HEK293 (cell line): ENCODE measurements around the gene EML3.

Experiments
- BCL6B ChIP-seq: fragments of 450-650 bp; formaldehyde crosslinking; IDR thresholded peaks from 2 replicates; pipeline ENCODE4 v1.5.1; 2017; ENCODE audit warnings: missing biosample characterization, missing genetic modification characterization
- PBX3 ChIP-seq: sonication (generic); formaldehyde crosslinking; IDR thresholded peaks from 2 replicates; pipeline ENCODE4 v1.8.1; 2022; ENCODE audit warnings: mild to moderate bottlenecking, moderate library complexity, missing genetic modification reagents
- SALL2 ChIP-seq: fragments of 450-650 bp; formaldehyde crosslinking; IDR thresholded peaks from 2 replicates; pipeline ENCODE4 v1.5.0; 2017; ENCODE audit warnings: missing biosample characterization, mild to moderate bottlenecking, missing genetic modification characterization, borderline replicate concordance
- ZBTB20 ChIP-seq: fragments of 450-650 bp; formaldehyde crosslinking; IDR thresholded peaks from 2 replicates; pipeline ENCODE4 v1.5.1; 2016; ENCODE audit warnings: missing biosample characterization, missing genetic modification characterization
- ZFP41 ChIP-seq: fragments of 450-650 bp; formaldehyde crosslinking; IDR thresholded peaks from 2 replicates; pipeline ENCODE4 v1.5.1; 2016; ENCODE audit warnings: missing biosample characterization, missing genetic modification characterization, borderline replicate concordance
- ZNF169 ChIP-seq: fragments of 450-650 bp; formaldehyde crosslinking; IDR thresholded peaks from 2 replicates; pipeline ENCODE4 v1.5.1; 2016; ENCODE audit warnings: missing biosample characterization, missing genetic modification characterization
- ZNF221 ChIP-seq: fragments of 450-650 bp; formaldehyde crosslinking; IDR thresholded peaks from 2 replicates; pipeline ENCODE4 v1.5.1; 2017; ENCODE audit warnings: missing biosample characterization, missing genetic modification characterization, borderline replicate concordance
- ZNF280C ChIP-seq: fragments of 450-650 bp; formaldehyde crosslinking; IDR thresholded peaks from 2 replicates; pipeline ENCODE4 v1.5.1; 2016; ENCODE audit warnings: missing biosample characterization, missing genetic modification characterization
- ZNF292 ChIP-seq: fragments of 450-650 bp; formaldehyde crosslinking; IDR thresholded peaks from 2 replicates; pipeline ENCODE4 v1.5.1; 2016; ENCODE audit warnings: low read depth, missing biosample characterization, missing genetic modification characterization, borderline replicate concordance
- ZNF350 ChIP-seq: fragments of 450-650 bp; formaldehyde crosslinking; IDR thresholded peaks from 2 replicates; pipeline ENCODE4 v1.5.0; 2017; ENCODE audit warnings: missing biosample characterization, mild to moderate bottlenecking, missing genetic modification characterization
- ZNF366 ChIP-seq: fragments of 450-650 bp; formaldehyde crosslinking; conservative IDR thresholded peaks from 2 replicates; pipeline ENCODE4 v1.5.1; 2016; ENCODE audit warnings: missing biosample characterization, missing genetic modification characterization
- ZNF416 ChIP-seq: fragments of 450-650 bp; formaldehyde crosslinking; IDR thresholded peaks from 2 replicates; pipeline ENCODE4 v1.5.1; 2016; ENCODE audit warnings: missing biosample characterization, missing genetic modification characterization
- ZNF423 ChIP-seq: fragments of 450-650 bp; formaldehyde crosslinking; IDR thresholded peaks from 2 replicates; pipeline ENCODE4 v1.5.1; 2016; ENCODE audit warnings: missing biosample characterization, missing genetic modification characterization
- ZNF501 ChIP-seq: fragments of 450-650 bp; formaldehyde crosslinking; IDR thresholded peaks from 2 replicates; pipeline ENCODE4 v1.5.1; 2016; ENCODE audit warnings: missing biosample characterization, missing genetic modification characterization
- ZNF530 ChIP-seq: fragments of 450-650 bp; formaldehyde crosslinking; IDR thresholded peaks from 2 replicates; pipeline ENCODE4 v1.5.1; 2016; ENCODE audit warnings: low read depth, missing biosample characterization, missing genetic modification characterization
- ZNF549 ChIP-seq: fragments of 450-650 bp; IDR thresholded peaks from 2 replicates; pipeline ENCODE4 v1.5.1; 2018; ENCODE audit warnings: missing biosample characterization, missing genetic modification characterization, mild to moderate bottlenecking, inconsistent platforms, moderate library complexity
- ZNF664 ChIP-seq: fragments of 450-650 bp; formaldehyde crosslinking; IDR thresholded peaks from 2 replicates; pipeline ENCODE4 v1.5.1; 2016; ENCODE audit warnings: missing biosample characterization, missing genetic modification characterization
- ZNF670 ChIP-seq: fragments of 450-650 bp; formaldehyde crosslinking; IDR thresholded peaks from 2 replicates; pipeline ENCODE4 v1.5.1; 2016; ENCODE audit warnings: missing biosample characterization, missing genetic modification characterization, low read depth
- TF ChIP-seq, protein P1 (sequence below): fragments of 450-650 bp; formaldehyde crosslinking; IDR thresholded peaks from 2 replicates; pipeline ENCODE4 v1.5.1; 2016; ENCODE audit warnings: missing biosample characterization, missing genetic modification characterization, borderline replicate concordance
- TF ChIP-seq, protein P2 (sequence below): fragments of 450-650 bp; formaldehyde crosslinking; IDR thresholded peaks from 2 replicates; pipeline ENCODE4 v1.5.1; 2016; ENCODE audit warnings: missing biosample characterization, missing genetic modification characterization
- TF ChIP-seq, protein P3 (sequence below): fragments of 450-650 bp; formaldehyde crosslinking; IDR thresholded peaks from 2 replicates; pipeline ENCODE4 v1.5.1; 2016; ENCODE audit warnings: missing biosample characterization, missing genetic modification characterization
- TF ChIP-seq, protein P4 (sequence below): fragments of 450-650 bp; formaldehyde crosslinking; IDR thresholded peaks from 2 replicates; pipeline ENCODE4 v1.5.1; 2016; ENCODE audit warnings: missing biosample characterization, missing genetic modification characterization
- TF ChIP-seq, protein P5 (sequence below): fragments of 450-650 bp; formaldehyde crosslinking; IDR thresholded peaks from 2 replicates; pipeline ENCODE4 v1.5.1; 2016; ENCODE audit warnings: missing biosample characterization, missing genetic modification characterization

EML3 gene

DNA sequence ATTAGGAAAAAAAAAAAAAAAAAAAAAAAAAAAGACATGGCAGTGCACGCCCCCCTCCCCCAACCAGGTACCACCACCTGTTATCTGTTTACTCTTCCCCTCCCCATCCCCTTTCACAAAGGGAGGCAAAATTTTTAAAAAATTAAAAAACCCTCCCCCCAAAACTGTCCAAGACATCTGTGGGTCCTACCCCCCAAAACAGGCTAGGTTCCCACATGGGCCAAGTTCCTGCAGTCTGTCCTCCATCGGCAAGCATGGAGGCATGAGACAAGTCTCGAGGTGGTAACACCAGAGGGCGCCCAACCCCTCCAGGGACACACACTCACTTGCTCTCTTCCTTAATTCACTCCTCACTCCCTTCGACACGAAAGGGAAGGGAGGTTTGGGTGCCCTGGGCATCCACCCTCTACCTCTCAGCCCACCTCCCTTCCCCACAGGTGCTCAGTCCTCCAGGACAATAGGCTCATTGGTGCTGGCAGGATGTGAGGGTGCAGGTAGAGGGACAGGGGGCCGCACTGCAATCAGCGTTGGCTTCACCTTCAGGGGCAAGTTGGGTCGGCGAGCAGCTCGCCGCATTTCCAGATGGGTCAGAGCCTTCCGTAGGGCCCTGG, 19.0 kb downstream of the EML3 start (continued):
- TF ChIP-seq ZNF670 (tag by site-specific recombination) (no peak), SALL2 (tag by site-specific recombination) (no peak), ZNF292 (tag by site-specific recombination) (no peak), ZNF501 (tag by site-specific recombination) (no peak), ZNF416 (tag by site-specific recombination) (no peak), ZNF350 (no peak), ZNF423 (tag by site-specific recombination) (no peak), ZFP41 (tag by site-specific recombination) (no peak), ZBTB20 (tag by site-specific recombination) (no peak), ZNF280C (tag by site-specific recombination) (no peak), ZNF366 (peak; percentile 65), PBX3 (no peak), ZNF664 (no peak), ZNF221 (tag by site-specific recombination) (no peak), ZNF530 (tag by site-specific recombination) (no peak), ZNF549 (no peak), ZNF169 (no peak), BCL6B (tag by site-specific recombination) (no peak)
- TF ChIP-seq, protein P1, sequence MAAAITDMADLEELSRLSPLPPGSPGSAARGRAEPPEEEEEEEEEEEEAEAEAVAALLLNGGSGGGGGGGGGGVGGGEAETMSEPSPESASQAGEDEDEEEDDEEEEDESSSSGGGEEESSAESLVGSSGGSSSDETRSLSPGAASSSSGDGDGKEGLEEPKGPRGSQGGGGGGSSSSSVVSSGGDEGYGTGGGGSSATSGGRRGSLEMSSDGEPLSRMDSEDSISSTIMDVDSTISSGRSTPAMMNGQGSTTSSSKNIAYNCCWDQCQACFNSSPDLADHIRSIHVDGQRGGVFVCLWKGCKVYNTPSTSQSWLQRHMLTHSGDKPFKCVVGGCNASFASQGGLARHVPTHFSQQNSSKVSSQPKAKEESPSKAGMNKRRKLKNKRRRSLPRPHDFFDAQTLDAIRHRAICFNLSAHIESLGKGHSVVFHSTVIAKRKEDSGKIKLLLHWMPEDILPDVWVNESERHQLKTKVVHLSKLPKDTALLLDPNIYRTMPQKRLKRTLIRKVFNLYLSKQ (tag by site-specific recombination): no peak
- TF ChIP-seq, protein P2, sequence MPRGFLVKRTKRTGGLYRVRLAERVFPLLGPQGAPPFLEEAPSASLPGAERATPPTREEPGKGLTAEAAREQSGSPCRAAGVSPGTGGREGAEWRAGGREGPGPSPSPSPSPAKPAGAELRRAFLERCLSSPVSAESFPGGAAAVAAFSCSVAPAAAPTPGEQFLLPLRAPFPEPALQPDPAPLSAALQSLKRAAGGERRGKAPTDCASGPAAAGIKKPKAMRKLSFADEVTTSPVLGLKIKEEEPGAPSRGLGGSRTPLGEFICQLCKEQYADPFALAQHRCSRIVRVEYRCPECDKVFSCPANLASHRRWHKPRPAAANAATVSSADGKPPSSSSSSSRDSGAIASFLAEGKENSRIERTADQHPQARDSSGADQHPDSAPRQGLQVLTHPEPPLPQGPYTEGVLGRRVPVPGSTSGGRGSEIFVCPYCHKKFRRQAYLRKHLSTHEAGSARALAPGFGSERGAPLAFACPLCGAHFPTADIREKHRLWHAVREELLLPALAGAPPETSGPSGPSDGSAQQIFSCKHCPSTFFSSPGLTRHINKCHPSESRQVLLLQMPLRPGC (tag by site-specific recombination): no peak
- TF ChIP-seq, protein P3, sequence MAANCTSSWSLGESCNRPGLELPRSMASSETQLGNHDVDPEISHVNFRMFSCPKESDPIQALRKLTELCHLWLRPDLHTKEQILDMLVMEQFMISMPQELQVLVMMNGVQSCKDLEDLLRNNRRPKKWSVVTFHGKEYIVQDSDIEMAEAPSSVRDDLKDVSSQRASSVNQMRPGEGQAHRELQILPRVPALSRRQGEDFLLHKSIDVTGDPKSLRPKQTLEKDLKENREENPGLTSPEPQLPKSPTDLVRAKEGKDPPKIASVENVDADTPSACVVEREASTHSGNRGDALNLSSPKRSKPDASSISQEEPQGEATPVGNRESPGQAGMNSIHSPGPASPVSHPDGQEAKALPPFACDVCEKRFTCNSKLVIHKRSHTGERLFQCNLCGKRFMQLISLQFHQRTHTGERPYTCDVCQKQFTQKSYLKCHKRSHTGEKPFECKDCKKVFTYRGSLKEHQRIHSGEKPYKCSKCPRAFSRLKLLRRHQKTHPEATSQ (tag by site-specific recombination): no peak
- TF ChIP-seq, protein P4, sequence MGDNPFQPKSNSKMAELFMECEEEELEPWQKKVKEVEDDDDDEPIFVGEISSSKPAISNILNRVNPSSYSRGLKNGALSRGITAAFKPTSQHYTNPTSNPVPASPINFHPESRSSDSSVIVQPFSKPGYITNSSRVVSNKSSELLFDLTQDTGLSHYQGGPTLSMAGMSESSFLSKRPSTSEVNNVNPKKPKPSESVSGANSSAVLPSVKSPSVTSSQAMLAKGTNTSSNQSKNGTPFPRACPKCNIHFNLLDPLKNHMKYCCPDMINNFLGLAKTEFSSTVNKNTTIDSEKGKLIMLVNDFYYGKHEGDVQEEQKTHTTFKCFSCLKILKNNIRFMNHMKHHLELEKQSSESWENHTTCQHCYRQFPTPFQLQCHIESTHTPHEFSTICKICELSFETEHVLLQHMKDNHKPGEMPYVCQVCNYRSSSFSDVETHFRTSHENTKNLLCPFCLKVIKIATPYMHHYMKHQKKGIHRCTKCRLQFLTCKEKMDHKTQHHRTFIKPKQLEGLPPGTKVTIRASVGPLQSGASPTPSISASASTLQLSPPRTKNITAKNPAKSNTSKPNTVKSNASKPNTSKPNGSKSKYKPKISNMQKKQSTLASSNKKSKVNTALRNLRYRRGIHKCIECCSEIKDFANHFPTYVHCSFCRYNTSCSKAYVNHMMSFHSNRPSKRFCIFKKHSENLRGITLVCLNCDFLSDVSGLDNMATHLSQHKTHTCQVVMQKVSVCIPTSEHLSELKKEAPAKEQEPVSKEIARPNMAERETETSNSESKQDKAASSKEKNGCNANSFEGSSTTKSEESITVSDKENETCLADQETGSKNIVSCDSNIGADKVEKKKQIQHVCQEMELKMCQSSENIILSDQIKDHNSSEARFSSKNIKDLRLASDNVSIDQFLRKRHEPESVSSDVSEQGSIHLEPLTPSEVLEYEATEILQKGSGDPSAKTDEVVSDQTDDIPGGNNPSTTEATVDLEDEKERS (tag by site-specific recombination): no peak
- TF ChIP-seq, protein P5, sequence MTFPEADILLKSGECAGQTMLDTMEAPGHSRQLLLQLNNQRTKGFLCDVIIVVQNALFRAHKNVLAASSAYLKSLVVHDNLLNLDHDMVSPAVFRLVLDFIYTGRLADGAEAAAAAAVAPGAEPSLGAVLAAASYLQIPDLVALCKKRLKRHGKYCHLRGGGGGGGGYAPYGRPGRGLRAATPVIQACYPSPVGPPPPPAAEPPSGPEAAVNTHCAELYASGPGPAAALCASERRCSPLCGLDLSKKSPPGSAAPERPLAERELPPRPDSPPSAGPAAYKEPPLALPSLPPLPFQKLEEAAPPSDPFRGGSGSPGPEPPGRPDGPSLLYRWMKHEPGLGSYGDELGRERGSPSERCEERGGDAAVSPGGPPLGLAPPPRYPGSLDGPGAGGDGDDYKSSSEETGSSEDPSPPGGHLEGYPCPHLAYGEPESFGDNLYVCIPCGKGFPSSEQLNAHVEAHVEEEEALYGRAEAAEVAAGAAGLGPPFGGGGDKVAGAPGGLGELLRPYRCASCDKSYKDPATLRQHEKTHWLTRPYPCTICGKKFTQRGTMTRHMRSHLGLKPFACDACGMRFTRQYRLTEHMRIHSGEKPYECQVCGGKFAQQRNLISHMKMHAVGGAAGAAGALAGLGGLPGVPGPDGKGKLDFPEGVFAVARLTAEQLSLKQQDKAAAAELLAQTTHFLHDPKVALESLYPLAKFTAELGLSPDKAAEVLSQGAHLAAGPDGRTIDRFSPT: no peak
